Stimulated activated CD8-positive, alpha-beta memory T cell treated with anti-CD3 and anti-CD28 coated beads, Interleukin-2, amount 100 ng/mL, for 48 hours (primary cell): ENCODE data around the gene MR1.

Experiments
- DNase-seq, 2 donors: peaks; one replicate each; pipeline ENCODE4 v3.0.0-alpha.2; 2020; ENCODE audit warnings: low read depth in 2 of 2

The MR1 gene

DNA sequence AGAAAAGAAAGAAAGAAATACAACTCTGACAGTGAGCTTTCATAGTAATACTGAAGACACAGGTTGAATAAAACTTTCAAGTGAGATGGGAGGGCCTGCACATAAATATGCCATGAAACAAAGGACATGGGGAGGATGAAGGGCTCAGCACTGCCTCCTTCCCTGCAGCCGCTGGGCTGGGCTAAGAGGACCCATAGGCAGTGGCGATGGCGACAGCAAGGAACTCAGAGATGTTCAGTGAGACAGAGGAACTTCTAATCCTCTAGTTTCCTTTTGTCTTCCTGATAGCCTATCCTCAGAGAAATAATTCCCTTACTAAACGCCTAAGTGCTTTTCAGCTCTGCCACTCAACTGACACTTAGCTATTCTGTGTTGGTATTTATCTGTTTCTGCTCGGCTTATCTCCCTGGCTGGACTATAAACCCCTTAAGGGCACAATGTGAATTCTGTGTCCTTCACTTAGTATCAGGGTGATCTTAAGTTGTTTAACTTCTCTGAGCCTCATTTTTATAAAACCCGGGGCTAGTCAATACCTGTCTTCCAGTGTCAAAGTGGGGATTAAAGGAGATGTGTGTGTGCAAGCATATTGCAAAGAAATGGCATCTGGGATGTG is 30.3 kb downstream of the MR1 start:
- DNase-seq, result no peak

DNA sequence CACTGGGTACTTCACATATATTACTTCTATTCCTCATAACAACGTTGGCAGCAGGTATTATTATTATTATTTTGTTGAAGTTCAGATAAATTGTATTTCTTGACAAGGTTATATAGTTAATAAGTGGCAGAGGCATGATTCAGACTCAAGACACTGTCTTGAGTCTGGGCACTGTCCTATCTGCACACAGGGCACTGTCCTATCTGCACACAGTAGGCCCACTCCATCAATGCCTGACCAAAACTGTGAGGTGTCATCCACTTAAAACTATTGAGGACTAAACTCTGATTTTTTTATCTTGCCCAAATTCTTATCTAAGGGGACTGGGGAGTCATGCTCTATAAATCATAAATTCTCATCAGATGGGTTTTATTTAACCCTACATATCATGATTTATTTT is 30.9 kb downstream of the MR1 start:
- no peak for DNase-seq

DNA sequence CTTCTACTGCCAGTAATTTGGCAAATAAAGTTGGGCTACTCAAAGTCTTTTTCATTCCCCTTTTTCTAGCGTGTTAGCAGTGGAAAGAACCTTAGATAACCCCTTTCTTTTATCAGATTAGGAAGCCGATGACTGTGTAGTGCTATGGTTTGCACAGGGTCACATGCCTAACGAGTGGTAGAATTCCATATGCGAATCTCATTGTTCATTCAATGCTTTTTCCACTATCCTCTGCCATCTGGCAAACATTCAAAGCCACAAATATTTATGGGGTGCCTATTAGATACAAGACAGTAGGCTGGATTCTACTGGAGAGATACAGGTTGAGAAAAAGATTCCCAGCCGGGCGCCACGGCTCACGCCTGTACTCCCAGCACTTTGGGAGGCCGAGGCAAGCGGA is 39.9 kb downstream of the MR1 start:
- DNase-seq, result no peak

DNA sequence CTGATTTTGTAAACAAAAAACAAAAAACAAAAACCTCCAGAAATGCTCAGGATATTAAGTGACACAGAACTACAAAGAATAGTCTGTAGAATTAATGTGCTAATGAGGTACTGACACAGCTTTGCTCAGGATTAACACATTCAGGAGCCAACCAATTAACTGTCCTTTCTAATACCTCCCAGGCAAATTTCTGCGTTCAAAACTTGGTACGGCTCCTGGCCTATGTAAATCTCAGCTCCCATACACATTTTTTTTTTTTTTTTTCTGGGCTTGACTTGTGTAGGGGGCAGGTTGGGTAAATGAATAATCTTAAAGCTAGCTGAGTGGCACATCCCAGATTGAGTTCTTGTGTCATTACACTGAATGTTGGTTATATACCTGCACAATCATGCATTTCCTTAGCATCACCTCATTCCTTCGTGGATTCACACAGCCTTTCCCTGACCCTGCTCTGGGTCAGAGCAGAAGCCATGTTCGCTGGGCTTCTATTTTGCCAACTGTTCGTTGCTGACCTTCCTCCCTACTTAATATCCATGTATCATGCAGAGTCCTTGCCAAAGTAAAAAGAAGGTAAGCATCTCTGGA is 42.1 kb downstream of the MR1 start:
- no peak for DNase-seq

DNA sequence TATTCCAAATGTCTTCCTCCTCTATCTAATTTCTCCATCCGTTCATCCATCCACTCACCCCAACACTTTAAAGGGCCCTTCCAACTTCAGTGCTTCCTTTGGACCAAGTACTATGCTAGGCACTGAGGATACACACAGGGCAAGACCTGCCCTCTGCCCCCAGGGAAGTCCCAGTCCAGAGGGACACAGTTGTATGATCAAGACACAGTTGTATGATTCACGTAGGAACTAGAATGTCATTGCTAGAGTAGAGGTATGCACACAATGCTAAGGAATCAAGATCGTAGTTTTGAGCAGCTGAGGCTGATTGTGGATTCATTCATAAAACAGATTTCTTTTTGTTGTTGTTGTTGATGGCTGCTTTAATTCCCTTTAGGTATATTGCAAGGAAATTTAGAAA is 43.1 kb downstream of the MR1 start:
- no peak for DNase-seq

DNA sequence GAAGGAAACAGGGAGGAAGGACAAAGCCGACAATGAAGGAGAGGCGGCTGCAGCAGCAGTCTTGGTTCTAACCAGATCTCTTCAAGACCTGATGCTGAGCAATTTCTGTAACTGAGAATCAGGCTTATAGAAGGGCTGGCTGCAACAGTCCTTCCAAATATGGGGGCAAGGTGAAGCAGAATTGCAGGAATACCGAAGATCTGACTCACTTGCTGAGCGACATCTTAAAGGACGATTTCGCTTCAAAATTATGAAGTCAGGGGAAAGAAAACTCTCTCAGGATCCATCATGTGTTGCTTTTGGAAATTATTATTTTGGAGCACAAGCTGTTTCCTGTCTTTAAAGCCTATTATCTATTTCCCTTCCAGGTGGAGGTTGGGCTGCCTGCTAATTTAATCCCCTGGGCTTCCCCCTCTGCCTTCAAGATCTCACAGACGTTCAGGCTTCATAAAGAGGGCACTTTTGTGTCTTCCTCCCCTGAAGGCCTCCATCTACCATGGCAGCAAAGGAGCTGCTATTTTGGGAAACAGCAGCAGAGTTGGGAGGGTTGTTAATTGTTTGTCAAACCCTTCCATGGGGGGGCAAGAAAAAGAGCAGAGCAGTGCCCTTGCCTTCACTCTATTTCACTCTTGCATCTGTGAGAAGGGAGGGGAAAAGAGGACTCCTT is 43.9 kb downstream of the MR1 start:
- DNase-seq, result no peak

DNA sequence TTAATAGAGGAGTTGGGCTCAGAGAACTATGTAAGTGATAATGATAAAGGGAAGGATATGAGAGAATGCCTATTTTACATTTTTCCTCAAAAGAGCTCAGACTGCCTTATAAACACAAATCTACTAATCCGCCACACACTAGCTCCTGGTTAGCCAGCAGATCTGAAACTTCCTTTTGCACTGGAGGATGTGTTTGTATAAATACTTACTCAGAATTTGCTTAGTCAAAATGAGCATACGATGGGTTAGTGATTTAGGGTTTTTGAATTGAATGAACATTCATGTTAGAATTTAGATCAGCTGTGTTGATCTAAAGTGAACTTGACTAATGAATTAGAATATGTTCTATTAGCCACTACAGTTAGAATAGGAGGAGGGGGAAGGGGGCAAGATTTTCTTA is 45.6 kb downstream of the MR1 start:
- no peak for DNase-seq

DNA sequence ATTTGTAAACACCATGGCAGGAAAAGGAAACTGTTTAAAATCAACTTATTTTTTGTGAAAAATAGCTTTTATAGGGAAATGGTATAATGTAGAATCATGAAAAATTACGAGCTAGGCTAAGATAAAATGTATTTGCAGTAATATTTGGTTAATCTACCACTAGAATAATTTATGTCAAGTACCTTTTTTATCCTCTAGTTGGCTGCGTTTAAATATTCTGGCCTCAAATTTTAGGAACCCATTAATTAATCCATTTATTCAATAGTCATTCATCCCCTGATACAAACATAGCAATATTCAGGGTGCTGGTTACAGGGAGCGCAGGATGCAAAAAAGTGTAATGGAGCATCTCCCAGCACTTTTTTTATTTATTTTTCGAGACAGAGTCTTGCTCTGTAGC is 46.1 kb downstream of the MR1 start:
- no peak for DNase-seq

DNA sequence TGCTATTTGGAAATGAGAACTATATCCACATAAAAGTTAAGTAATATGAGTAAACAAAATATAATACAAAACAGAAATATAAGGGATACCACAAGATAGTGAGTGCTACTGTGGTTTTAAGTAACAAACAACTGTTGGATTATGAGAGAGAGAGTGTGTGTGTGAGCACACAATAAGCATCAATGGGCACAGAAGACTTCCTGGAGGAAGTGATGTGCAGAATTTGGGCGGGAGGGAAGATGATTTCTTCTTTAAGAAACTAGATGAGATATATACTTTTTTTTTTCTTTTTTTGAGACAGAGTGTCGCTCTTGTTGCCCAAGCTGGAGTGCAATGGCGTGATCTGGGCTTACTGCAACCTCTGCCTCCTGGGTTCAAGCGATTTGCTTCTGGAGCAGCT is 46.8 kb downstream of the MR1 start:
- DNase-seq, result no peak

DNA sequence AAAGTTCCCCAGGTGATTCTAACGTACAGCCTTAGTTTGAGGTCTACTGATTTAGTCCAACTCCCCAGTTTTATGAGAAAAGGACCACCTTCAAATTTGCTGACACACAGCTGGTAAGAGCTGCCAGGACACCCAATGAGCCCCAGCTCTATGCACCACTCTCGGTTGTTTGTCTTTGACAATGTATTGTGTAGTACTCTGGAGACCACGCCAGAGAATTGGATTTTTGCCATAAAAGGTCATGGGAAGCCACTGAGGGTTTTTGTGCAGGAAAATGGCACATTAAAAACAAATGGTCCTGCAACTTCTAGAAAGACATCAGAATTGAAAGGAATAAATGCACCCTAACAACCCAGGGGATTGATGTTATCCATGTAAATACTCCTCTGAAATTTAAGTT is 47.6 kb downstream of the MR1 start:
- no peak for DNase-seq

DNA sequence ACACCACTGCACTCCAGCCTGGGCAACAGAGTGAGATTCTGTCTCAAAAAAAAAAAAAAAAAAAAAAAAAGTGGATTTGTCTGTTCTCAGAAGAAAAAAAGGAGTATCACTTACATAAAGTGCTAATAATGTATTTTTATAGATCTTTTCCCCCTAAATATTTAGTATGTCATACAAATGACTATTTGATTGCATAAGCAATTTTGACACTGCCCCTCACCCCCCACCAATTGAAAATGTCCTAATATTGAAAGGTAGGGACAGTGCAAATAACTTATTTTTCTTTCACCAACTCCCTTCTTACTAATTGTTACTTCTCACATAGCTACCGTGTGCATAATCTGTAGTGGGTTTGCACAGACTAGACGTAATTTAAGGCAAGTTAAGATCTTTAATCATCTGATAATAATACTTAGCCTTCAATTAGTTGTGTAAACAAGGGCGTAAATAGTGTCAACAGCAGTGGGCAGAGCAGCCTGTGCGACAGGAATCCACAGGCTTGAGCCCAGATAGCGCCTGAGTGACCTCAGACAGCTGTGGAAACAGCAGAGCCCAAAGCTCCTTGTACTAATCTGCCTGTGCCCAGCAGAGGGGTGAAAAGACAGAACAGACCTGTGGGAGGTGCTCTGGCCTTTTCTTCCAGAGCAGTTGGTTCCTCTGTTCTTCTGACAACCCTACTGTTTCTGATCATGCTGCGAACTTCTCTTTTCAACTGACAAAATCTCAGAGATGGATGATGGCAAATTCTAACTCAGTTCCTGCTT is 50.2 kb downstream of the MR1 start:
- no peak for DNase-seq

DNA sequence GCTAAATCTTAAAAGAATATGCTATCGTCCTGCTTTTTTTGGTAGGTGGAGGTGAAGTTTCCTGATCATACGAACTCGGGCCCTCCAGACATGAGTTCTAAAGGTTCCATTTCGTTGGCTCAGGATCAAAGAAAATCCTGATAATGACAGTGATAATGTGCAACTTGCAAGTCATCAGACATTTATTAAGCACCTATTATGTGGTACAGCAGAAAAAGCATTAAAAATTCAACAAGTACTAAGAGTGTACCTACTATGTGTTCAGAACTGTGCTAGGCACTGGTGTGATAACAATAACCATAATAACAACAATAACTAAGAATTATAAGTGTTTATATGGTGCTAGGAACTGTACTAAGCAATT is 50.8 kb downstream of the MR1 start:
- no peak for DNase-seq

DNA sequence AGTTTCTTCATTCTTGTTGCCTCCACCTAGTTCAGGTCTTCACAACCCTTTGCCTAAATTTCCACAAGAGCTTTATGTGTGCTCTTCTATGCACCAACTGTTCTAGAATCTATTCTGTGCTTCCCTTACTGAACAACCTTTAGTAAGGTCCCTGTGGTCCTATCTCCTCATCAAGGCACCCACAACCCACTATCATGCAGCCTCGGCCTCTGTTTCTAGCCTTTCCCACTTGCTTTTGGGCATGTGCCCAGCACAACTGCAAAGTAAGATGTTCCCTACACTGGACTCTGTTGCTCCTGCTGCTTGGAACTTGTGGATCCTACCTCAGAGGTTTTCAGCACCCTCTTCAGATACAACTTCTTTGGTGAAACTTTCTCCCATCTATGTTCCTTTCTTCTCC is 52.3 kb downstream of the MR1 start:
- no peak for DNase-seq

DNA sequence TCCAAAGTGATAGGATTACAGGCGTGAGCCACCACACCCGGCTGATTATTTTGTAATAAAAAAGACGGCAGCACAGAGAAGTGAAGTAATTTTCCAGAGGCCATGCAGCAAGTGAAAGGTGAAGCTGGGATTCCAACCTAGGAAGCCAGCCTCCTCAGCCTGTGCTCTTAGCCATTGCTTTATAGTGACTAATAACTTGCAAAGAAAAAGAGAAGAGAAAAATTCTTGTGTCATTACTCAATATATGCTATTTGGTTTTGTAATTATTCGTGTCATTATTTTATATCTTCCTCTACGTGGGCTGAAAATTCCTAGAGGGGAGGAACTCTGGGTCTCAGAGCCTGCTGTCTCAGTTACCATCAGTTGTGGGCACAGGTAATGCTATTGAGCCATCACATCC is 53.1 kb downstream of the MR1 start:
- DNase-seq, result no peak

DNA sequence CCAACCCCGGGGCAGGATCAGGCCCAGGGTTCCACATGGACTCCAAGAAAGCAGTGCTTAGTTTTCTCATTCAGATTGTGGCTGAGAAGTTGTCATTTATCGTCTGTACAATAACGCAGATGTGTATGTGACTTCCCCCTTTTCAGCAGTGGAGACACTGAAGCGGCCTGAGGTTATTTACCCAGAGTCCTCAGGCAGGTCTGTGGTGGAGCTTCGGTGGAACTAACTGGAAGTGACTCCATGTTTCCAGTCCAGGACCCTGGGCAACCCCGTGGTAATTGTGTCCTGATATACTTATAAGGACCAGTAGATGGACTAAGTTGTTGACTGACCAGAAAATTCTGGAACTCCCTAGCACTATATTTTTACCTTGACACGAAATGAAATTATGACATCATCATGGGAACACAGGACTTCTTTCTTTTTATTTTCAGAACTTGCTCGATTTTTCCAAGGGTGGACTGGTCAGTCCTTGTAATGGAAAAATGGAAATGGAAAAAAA is 53.7 kb downstream of the MR1 start:
- no peak for DNase-seq

DNA sequence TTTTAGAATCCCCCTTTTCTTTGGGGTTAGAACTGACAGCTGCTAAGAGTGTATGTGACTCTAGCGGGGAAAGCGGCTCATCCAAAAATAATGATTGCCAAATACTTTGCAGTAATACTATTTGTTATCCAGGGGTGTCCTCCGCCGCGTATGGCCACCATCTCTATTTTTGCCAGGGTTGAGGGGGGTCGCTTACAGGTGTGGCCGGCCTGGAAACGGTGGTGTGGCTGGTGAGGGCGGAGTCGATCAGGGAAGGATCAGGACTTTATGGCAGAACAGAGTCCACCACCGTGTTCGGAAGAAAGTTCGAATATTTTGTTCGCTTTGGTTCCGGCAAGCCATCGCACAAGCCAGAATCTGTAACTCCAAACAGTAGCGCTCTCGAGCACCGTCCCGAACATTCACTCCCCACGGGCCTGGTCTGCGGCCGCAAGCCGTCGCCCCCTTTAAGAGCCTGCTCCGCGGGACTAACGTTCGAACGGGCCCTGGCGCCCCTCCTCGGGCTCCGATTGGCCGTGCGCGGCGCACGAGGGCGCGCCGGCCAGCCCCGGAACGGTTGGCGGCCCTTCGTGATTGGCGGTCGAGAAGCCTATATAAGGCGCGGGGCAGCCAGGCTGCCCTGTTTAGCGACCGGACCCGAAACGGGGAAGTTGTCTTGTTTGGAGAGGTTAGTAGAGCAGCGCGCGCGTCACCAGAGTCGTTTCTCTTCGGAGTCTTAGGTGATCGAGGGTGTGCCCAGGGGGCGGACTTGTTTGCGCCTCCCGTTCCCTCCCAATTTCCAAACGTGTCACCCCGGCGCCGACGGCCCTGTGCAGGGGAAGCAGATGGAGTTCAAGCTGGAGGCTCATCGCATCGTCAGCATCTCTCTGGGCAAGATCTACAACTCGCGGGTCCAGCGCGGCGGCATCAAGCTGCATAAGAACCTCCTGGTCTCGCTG is 54.6 kb downstream of the MR1 start, which contains the start of gene IER5:
Gene IER5 (plus strand): TSS at position 622 of the 938 bp plus-strand sequence. CDS start 203 bp downstream, at position 825.
- DNase-seq, result peak; percentile 88 to 92

DNA sequence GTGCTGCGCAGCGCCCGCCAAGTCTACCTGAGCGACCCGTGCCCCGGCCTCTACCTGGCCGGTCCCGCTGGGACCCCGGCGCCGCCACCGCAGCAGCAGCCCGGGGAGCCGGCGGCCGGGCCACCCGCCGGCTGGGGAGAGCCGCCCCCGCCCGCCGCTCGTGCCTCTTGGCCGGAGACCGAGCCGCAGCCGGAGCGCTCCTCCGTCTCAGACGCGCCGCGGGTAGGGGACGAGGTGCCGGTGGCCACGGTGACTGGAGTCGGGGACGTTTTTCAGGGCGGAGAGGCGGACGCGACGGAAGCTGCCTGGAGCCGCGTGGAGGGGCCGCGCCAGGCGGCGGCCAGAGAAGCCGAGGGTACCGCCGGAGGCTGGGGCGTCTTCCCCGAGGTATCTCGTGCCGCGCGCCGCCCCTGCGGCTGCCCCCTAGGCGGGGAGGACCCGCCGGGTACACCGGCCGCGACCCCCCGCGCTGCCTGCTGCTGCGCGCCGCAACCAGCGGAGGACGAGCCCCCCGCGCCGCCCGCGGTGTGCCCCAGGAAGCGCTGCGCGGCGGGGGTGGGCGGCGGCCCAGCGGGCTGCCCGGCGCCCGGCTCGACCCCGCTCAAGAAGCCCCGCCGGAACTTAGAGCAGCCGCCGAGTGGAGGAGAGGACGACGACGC is 55.4 kb downstream of the MR1 start:
- DNase-seq, result peak in 1 of 2 donors; percentile 32

DNA sequence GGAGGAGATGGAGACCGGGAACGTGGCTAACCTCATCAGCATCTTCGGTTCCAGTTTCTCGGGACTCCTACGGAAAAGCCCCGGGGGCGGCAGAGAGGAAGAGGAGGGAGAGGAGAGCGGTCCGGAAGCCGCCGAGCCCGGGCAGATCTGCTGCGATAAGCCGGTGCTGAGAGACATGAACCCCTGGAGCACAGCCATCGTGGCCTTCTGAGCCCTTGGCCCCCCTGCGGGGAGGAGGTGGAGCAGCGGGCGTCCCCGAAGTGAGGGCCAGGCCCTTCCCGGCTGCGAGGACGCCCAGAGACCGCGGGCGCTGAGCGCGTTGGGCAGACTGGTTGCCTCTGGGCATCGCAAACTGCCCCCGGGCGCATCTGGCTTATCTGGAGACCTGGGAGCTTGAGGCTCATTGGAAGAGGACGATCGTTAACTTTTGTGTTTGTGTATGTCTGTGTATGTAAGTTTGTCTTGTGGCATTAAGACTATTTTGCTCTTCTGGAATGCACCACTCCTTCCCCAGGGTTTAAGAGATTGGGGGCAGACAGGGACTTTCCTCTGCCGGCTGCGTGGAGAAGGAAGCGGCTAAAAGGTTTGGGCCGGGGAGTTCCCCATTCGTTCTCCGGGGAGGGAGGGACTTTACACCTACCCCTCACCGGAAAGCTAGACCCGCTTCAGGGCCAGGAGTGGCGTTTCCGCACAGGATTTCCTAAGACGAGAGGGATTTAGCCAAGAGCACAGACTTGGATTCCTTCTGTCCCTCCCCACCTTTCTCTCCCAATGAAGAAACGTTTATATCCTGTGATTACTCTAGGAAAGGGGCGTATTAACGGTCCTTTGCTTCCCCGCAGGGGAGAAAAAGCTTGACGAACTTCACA is 56.1 kb downstream of the MR1 start:
- peak; percentile 53 to 54 for DNase-seq

DNA sequence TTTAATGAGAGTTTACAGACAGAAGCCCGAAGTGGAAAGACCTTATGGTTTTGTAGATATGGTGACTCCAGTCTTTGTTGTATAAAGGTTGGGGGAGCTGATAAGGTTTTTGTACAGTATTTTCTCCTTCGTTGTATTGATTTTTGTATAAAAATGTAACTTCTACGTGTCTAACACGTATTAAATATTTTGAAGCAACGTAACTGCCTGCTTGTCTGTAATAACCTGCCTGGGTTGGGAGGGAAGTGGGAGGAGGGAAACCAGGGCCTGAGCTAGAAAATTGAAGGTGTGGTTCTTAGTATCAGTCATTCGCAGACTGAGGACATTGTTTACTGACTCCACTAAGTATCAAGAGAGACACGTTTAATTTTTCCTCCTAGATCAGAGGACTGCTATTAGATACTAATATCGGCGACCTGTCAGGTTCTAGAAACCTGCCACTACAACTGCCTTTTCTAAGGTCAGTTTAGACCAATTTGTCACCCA is 56.9 kb downstream of the MR1 start:
- no peak for DNase-seq
